GM12873 (cell line): ENCODE measurements around the gene THBD.

Source experiments
- CTCF ChIP-seq: IDR thresholded peaks from 2 replicates; pipeline ENCODE4 v1.5.1; 2012; ENCODE audit warnings: low read depth, mild to moderate bottlenecking, moderate library complexity, low read length, control low read depth; ENCODE audit not compliant: insufficient read depth; ENCODE audit errors: missing control alignments

THBD gene

GRCh38 chr20:23017516-23017915 lies 32.0 kb downstream of the THBD start:
- no peak for TF ChIP-seq CTCF

- no peak for TF ChIP-seq CTCF
Observed at GRCh38 chr20:23013429-23013828, 36.0 kb downstream of the THBD start.

- TF ChIP-seq CTCF: no peak
Observed at GRCh38 chr20:23011008-23011721, 38.3 kb downstream of the THBD start.

GRCh38 chr20:23010096-23010495 lies 39.4 kb downstream of the THBD start:
- TF ChIP-seq CTCF: no peak

GRCh38 chr20:23009636-23010035 lies 39.8 kb downstream of the THBD start:
- TF ChIP-seq CTCF: no peak

GRCh38 chr20:23008667-23009066 lies 40.8 kb downstream of the THBD start:
- no peak for TF ChIP-seq CTCF

GRCh38 chr20:23007886-23008655 lies 41.4 kb downstream of the THBD start:
- no peak for TF ChIP-seq CTCF
